Measurements from ENCODE around the gene ADRA2C. TPM values are rescaled to one million over a fixed set of nuclear protein-coding genes. Genes with fewer than 3 reads are reported as not detected.

Gene ADRA2C
- total and polyA plus RNA-seq, 4 donors: 0.23 to 5.4 (median 1.9) TPM

DNA sequence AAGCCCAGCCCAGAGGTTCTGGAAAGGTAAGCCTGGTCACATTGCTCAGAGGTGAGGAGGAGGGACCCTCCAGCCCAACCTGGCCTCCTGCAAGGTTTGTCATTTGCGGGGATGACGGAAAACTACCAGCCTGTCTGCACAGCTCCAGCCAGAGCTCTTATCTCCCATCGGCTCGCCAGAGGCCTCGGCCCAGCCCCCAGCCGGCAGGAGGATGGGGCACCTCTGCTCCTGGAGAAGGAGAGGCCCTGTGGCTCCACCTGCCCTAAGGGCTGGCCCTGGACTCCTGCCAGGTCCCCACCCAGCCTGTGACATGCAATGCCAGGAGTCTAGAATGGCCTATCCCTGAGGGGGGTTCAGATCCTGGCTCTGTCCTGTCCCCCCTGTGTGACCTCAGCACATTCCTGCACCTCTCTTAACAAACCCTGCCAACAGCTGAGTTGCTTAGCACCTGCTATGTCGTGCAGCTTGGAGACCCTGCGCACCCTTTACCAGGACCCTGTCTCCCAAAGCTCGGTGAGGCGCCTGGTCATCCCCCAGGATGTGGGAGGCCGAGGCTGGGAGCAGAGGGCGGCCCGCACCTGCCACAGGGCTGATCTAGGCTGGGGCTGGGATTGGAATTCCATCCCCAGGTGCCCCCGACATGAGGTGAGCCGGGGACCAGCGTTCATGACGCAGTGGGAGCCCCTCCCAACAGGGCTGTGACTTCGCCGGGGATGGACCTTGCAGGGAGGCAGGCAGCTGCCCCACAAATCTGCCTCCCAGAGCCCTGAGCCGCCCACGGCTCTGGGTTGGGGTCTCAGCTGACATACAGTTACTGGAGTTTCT is 14.4 kb downstream of the ADRA2C start:
- DNase-seq (peak in 2 of 3 donors; percentile 16 to 35), ATAC-seq (ENCODE audit: insufficient read depth, low FRiP score) (no peak)
- Histone ChIP-seq H3K27me3 (ENCODE audit: control insufficient read depth in 3 of 3, insufficient read depth in 3 of 3, low read length in 2 of 3) (peaks cover 0 to 11% (median 7%) of the 10 kb centered on the region in 3 donors), H3K4me1 (ENCODE audit: control insufficient read depth in 5 of 5, insufficient read depth in 5 of 5, low read length in 5 of 5) (no peaks in the 10 kb centered on the region), H3K27ac (ENCODE audit: low read depth in 1 of 2, low read length in 1 of 2) (no peak overlapping the region), H3K9me3 (ENCODE audit: control insufficient read depth in 4 of 4, insufficient read depth in 3 of 4, low read length in 3 of 4) (peaks cover 0 to 10% (median 0%) of the 10 kb centered on the region in 4 donors), H3K4me3 (no peak overlapping the region), H3K9ac (ENCODE audit: insufficient read depth in 1 of 2, low read length in 2 of 2) (no peak overlapping the region), H3K36me3 (ENCODE audit: control insufficient read depth in 4 of 4, insufficient read depth in 4 of 4, low read length in 4 of 4) (no peaks in the 10 kb centered on the region)
- 56 to 63% methylated on average over 21 of the region's 21 CpGs for WGBS, 2 donors
- TF ChIP-seq, protein P1, sequence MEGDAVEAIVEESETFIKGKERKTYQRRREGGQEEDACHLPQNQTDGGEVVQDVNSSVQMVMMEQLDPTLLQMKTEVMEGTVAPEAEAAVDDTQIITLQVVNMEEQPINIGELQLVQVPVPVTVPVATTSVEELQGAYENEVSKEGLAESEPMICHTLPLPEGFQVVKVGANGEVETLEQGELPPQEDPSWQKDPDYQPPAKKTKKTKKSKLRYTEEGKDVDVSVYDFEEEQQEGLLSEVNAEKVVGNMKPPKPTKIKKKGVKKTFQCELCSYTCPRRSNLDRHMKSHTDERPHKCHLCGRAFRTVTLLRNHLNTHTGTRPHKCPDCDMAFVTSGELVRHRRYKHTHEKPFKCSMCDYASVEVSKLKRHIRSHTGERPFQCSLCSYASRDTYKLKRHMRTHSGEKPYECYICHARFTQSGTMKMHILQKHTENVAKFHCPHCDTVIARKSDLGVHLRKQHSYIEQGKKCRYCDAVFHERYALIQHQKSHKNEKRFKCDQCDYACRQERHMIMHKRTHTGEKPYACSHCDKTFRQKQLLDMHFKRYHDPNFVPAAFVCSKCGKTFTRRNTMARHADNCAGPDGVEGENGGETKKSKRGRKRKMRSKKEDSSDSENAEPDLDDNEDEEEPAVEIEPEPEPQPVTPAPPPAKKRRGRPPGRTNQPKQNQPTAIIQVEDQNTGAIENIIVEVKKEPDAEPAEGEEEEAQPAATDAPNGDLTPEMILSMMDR (IDR thresholded peaks at IDR 0.05; ENCODE audit: control extremely low read depth, extremely low read depth): no peak

DNA sequence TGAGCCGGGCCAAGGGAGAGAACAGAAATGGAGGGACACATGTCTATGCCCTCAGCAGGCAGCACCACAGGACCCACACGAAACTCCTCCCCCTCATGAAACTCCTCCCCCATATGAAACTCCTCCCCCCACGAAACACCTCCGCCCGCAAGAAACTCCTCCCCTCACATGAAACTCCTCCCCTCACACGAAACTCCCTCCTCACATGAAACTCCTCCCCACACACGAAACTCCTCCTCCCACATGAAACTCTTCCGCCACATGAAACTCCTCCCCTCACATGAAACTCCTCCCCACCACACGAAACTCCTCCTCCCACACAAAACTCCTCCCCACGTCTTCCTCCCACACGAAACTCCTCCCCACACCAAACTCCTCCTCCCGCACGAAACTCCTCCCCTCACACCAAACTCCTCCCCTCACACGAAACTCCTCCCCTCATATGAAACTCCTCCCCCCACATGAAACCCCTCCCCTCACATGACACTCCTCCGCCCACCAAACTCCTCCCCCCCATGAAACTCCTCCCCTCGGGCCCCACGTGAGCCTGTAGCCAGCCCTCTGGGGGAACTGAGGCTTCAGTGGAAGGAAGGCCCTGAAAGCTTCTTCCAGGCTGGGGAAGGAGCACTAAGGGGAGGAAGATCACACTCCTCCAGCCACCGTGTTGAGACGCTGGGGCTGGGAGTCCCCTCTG is 15.2 kb downstream of the ADRA2C start:
- H3K36me3 ChIP-seq (ENCODE audit: control insufficient read depth in 4 of 4, insufficient read depth in 4 of 4, low read length in 4 of 4): no peaks in the 10 kb centered on the region
- DNase-seq (no peak), ATAC-seq (ENCODE audit: insufficient read depth, low FRiP score) (no peak)
- H3K9ac ChIP-seq (ENCODE audit: insufficient read depth in 1 of 2, low read length in 2 of 2): no peak overlapping the region
- no peaks in the 10 kb centered on the region for H3K4me1 ChIP-seq (ENCODE audit: control insufficient read depth in 5 of 5, insufficient read depth in 5 of 5, low read length in 5 of 5)
- WGBS, 2 donors: 86 to 93% methylated on average over 19 of the region's 19 CpGs
- TF ChIP-seq, protein P1 (IDR thresholded peaks at IDR 0.05; ENCODE audit: control extremely low read depth, extremely low read depth): no peak
- H3K27me3 ChIP-seq (ENCODE audit: control insufficient read depth in 3 of 3, insufficient read depth in 3 of 3, low read length in 2 of 3): peaks cover 0 to 11% (median 5%) of the 10 kb centered on the region in 3 donors
- no peak overlapping the region for H3K27ac ChIP-seq (ENCODE audit: low read depth in 1 of 2, low read length in 1 of 2)
- peaks cover 0 to 10% (median 0%) of the 10 kb centered on the region in 4 donors for H3K9me3 ChIP-seq (ENCODE audit: control insufficient read depth in 4 of 4, insufficient read depth in 3 of 4, low read length in 3 of 4)
- H3K4me3 ChIP-seq: no peak overlapping the region

DNA sequence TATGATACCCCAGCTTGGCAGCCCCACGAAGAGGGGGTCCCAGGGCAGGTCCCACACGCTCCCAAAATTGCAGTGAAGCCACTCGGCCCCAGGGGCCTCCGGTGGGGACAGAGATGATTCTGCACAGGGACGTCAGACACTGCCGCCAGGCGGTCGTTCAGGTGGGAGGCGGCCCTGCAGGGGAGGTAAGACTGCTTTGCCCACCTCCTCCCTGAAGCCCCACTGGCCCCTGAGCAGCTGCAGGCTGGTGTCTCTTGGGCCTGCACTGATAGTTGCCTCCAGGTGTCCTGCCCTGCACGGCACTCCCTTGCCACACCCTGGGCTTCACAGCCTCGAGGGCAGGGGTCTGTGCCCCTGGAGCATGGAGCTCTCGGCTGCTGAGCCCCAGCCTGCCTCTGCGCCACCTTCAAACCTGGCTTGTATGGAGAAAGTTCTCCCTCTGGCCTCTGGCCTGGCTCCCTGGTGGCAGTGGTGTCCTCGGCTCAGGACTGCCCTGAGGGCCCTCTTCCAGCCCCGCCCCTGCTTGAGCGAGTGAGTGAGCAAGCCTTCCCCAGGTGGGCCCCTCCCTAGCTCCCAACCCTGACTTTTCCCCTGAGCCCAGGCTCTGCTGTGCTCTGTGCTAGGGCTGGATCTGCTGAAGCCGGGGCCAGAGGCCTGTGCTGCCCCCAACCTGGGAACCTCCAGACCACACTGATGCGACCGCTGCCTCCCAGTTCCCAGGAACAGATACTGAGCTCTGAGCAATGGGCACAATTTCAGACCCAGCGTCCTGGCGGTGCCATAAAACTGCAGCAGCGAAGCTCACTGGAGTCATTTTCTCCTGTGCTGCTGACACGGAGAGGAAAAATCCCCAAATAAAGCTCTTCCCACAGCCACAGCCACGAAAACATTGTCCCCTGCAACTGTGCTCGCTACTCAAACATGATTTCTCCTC is 16.1 kb downstream of the ADRA2C start:
- Histone ChIP-seq H3K27ac (ENCODE audit: low read depth in 1 of 2, low read length in 1 of 2) (no peak overlapping the region), H3K4me1 (ENCODE audit: control insufficient read depth in 5 of 5, insufficient read depth in 5 of 5, low read length in 5 of 5) (no peaks in the 10 kb centered on the region), H3K4me3 (no peak overlapping the region), H3K9me3 (ENCODE audit: control insufficient read depth in 4 of 4, insufficient read depth in 3 of 4, low read length in 3 of 4) (peaks cover 0 to 10% (median 0%) of the 10 kb centered on the region in 4 donors), H3K27me3 (ENCODE audit: control insufficient read depth in 3 of 3, insufficient read depth in 3 of 3, low read length in 2 of 3) (peaks cover 0 to 11% (median 2%) of the 10 kb centered on the region in 3 donors), H3K36me3 (ENCODE audit: control insufficient read depth in 4 of 4, insufficient read depth in 4 of 4, low read length in 4 of 4) (no peaks in the 10 kb centered on the region), H3K9ac (ENCODE audit: insufficient read depth in 1 of 2, low read length in 2 of 2) (no peak overlapping the region)
- 78 to 84% methylated on average over 25 of the region's 25 CpGs for WGBS, 2 donors
- no peak for DNase-seq
- ATAC-seq (ENCODE audit: insufficient read depth, low FRiP score): no peak
- TF ChIP-seq, protein P1 (IDR thresholded peaks at IDR 0.05; ENCODE audit: control extremely low read depth, extremely low read depth): no peak
